Activated CD4-positive, CD25-positive, alpha-beta regulatory T cell (primary cell): ENCODE measurements around the gene SLC35B1.
"Not testable (repeated sequence)": the region's sequence is repeated elsewhere in the genome, so short reads cannot be mapped to it uniquely, and the experiment has no call there.

Experiments used
- DNase-seq, 4 experiments: peaks; one replicate each; lab custom pipeline; 2025; lab: John Stamatoyannopoulos, UW

Gene SLC35B1

DNA sequence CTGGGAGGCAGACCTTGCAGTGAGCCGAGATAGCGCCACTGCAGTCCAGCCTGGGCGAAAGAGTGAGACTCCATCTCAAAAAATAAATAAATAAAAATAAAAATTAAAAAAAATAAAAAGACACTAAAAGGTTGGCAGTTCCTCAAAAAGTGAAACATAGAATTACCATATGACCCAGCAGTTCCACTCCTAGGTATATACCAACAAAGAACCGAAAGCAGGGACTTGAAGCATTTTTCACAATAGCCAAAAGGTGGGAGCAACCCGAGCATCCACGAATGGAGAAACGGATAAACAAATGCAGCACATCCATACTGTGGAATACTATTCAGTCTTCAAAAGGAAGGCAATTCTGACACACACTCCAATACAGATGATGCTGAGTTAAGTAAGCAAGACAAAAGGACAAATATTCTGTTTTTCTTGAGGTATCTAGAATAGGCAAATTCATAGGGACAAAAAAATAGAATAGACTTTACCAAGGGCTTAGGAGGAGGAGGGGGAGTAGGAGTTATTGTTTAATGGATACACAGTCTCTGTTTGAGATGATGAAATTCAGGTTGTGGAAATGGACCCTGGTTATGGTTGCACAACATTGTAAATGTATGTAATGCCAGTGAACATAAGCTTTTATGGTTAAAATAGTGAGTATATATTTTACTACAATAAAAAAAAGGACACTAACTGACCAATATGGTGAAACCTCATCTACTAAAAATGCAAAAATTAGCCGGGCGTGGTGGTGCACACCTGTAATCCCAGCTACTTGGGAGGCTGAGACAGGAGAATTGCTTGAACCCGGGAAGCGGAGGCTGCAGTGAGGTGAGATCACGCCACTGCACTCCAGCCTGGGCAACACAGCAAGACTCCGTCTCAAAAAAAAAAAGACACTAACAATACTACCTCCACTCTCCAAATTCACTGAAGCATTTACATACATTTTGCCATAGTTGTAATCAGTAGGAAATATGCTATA lies 27.0 kb upstream of the SLC35B1 start:
- DNase-seq: no peak

DNA sequence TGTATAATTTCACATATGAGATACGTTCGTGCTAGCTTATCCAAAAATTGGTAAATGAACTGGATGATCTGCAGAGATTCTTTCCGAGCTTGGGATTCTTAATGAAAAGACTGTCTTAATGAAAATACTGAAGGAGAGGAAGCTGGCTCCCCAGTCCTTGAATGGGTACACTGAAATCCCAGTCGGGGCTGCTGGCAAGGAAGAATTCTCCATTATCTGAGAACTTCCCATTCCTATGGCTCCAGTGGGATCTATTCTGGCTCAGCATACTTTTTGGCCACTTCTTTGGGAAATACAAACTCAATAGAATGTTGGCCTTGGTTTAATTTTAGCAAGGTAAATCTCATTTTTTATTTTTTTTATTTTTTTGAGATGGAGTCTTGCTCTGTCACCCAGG lies 23.7 kb upstream of the SLC35B1 start:
- no peak for DNase-seq

DNA sequence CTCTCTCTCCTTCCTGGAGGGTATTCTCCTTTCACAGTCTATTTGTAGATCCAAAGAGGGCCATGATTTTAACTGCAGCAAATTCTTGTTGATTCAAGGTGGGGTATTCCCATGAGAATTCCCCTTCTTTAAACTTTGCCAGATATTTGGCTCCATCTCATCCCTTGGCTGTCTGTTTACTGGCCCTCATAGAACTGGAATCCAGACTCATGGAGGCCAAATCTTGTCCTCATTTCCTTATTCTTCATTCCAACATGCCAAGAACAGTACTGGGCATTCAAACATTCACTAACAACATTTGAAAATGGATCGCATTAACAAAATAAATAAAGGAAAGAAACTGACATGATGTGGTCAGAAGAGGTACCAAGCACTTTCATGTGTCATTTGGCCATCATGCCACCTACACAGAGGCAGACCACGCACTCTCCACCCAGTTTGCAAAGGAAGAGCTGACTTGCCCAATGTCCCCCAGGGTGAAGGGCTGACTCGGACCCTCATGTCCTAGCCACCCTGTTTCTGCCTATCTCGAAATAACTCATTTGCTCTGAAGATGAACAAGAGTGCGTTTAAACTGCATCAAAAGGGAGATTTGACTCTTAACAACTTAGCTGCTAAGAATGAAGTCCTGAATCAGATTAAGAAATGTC lies 23.1 kb upstream of the SLC35B1 start:
- no peak for DNase-seq

DNA sequence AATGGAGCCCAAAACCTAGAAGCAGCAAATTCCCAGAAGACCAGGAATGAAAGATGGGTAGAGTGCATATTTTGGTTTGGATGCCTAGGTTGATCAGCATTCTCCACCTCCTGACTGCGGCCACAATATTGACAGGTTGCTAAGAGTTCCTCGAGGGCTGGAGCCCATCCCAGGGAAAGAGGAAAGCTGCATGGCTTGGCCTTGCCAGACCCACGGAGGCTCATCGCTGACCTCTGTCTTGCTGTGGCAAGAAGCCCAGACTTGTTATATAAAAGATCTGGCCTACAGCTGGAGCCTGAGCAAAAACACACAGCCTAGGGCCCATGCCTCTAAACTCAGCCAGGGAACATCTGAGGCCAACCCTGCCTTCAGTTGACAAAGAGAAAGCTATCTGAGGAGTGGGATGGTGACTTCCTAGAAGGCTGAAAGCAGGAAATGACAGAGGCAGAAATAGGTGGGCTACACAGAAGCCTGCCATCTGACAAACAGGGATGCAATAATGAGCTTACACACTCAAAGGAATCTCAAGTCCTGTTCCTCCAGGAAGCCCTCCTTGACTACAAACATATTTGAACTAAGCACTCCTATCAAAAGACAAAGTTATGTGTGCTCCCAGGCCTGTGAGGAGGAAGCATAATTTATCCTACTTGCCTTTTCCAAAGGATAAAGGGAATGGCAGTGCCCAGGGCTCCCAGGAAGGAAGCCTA lies 22.5 kb upstream of the SLC35B1 start:
- no peak for DNase-seq

DNA sequence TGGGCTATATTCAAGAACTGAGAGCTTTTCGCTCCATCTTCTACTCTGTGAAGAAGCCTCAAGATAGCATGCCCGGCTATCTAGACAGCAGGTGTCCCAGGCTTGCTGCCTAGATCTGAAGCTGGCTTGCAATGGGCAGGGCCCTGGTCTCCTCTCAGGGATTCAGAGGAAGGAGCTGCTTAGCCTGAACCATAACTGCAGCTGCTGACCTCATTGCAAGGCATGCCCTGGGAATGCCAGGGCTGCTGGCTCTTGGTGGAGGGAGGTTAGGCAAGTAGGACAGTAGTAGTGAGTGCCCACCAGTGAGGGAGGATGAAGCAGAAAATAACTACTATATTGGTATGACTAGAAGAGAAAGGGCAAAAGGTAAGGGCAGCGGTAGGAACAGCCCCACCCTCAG lies 21.3 kb upstream of the SLC35B1 start:
- no peak for DNase-seq

DNA sequence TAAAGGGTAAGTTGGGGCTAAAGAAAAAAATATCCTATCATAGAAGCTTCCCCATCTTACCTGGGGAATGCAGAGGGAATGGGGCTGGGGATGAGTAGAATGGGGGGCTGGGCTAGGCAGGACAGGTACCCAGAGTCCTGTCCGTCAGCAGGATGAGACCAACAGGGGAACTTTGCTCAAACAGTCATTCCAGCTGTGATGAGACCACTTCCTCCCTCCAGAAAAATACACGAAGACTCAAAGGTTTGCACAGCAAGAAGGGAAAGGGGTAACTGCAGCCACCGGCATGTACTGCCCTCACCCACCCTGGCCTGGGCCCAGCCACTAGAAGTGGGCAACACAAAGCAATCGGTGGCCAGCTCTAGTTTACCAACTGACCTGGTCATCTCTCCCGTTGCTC lies 20.7 kb upstream of the SLC35B1 start:
- DNase-seq: no peak

DNA sequence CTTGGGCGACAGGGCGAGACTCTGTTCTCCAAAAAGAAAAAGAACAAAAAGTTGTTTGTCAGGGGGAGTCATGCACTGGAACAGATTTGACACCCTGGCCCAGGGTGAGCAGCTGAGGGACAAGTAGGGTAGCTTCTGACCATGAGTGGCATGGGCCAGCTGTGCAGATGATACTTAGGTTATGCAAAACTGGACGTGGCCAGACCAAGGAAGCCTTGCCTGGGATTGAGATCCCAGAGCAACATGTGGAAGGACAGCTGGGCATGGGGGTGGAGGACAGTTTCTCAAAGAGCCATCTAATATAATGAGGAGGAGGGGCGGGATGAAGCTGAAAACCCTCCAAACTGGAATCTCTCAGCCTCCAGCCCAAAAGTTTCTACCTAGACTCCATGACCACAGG lies 19.6 kb upstream of the SLC35B1 start:
- no peak for DNase-seq

DNA sequence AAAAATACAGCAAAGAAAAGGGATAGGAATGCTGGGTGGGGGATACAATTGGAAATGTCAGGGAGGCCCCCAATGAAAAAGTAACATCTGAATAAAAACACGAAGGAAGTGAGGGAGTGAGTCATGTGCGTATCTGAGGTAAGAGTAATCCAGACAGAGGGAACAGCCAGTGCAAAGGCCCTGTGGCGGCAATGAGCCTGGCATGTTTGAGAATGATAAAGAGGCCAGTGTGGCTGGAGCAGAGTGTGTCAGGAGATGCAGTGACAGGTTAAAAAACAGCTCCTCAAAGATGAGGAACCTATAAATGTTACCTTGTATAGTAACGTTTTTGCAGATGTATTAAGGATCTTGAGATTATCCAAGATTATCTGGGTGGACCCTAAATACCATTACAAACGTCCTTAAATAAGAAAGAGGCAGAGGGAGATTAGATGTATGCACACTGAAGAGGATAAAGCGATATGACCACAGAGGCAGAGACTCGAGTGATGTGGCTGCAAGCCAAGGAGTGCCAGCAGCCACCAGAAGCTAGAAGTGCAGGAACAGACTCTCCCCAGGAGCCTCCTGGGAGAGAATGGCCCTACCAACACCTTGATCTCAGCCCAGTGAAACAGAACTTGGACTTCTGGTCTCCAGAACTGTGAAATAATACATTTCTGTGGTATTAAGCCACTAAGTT lies 17.8 kb upstream of the SLC35B1 start:
- DNase-seq: no peak

DNA sequence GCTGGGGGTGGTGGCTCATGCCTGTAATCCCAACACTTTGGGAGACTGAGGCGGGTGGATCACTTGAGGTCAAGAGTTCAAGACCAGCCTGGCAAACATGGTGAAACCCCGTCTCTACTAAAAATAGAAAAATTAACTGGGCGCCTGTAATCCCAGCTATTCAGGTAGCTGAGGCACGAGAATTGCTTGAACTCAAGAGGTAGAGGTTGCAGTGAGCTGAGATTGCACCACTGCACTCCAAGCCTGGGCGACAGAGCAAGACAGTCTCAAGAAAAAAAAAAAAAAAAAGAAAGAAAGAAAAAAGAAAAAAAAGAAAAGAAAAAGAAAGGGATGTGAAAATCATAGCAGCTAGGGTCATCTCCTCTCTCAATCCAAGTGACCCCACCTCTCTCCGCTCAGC lies 16.8 kb upstream of the SLC35B1 start:
- not testable (repeated sequence) for DNase-seq

DNA sequence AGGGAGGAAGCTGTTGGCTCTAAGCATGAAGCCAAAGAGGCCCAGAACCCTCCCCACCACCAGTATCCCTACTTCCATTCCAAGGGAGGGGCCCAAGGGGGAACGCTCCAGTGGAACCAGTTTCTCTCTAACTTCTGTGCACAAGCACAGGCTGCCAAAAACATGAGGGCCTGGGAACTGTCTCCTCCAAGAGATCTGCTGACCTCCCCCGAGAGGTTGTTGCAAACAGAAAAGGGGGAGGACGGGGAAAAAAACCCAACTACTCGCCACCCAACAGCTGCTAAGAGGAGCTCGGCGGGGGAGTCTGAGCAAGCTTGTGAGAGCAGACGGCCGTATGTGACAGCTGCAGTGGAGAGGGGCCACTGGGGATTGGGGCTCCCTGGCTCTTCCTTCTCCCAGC lies 15.7 kb upstream of the SLC35B1 start:
- no peak for DNase-seq

DNA sequence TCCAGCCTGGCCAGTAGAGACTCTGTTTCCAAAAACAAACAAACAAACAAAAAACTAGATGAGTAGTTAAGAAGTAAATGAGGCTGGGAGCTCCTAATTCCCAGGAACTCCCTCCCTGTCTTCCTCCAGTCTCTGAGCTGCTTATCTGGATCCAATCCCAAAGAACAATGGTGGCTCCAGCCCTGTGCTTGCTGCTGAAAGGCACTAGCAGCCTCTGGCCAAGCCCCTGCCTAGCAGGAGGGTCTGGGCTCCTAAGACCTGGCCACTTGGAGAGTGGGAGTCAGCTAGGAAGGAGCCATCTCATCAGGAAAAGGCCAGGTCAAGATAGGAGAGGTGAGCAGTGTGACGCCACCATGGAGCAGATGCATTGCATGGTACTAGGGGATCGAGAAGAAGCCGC lies 14.3 kb upstream of the SLC35B1 start:
- DNase-seq: no peak

DNA sequence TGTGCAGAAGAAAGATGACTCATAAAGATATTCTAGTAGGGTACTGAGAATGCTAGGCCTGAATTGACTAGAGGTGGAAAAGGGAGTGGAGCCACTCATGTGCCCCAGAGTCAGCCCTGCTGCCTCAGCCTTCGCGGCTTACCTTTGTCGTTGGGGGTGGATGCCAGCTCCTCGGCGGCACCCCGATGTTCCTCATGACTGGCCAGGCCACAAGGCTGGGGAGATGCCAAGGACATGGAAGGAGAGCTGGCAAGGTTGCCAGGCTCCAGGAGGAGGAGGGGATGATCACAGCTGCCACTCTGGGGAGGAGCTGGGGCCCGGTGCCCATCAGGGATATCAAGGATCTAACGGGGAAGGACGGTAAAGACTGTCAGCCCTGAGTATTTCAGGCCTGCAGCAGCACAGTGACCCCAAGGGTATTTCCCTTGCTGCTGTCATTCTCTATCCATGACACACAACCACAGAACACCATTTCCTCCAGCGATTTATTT lies 9.7 kb upstream of the SLC35B1 start:
- no peak for DNase-seq

DNA sequence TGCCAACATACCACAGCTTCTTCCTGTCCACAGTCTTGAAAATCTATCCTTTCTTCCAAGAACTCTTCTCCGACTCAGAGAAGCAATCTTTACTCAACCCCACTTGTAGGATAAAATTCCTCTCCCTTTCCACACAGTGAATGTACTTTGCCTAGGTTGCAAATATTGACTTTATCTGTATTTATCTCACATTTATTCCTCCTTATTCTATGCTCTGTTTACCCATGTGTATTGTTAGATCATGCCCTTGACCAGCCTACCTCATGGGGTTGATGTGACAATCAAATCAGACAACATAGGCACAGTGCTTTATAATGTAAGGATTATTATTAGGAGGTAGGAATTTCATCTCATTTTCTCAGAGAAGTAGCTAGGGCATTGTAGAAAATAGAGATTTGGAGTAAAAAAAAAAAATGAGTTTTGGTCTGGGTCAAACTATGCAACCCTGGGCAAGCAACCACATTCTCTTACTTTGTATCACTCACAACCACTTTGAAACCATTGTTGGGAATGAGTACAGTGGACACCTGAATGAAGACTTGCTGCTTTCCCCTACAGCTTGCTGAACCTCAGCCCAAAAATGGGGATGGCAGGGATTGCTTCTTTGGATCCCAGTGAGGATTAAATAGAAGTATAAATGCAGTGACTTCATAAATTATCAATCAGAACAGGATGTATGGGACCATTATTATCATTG lies 9.1 kb upstream of the SLC35B1 start:
- DNase-seq: no peak

DNA sequence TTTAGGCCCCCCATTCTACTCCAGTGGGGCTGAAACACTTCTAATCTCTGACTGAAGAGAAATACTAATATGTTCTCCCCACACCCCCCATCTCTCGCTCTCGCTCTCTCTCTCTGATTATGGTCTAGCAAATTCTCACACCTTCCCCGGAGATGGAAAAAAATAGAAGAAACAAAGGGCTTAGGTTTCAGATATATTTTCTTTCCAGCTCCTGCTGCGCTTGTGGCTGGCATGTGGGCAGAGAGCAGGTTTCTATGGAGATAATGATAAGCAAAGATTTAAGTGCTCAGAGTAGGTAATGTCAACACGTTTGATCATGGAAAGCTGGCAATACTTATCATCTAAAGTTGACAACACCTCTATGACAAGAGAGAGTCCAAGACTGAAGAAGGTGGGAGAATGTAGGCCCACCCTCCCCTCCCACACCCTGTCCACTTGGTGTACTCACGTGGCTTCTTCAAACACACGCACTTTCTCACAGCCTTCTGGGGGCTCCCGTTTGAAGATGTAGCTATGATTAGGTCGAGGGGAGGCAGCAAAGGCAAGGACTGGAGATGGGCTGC lies 8.0 kb upstream of the SLC35B1 start:
- DNase-seq: no peak

DNA sequence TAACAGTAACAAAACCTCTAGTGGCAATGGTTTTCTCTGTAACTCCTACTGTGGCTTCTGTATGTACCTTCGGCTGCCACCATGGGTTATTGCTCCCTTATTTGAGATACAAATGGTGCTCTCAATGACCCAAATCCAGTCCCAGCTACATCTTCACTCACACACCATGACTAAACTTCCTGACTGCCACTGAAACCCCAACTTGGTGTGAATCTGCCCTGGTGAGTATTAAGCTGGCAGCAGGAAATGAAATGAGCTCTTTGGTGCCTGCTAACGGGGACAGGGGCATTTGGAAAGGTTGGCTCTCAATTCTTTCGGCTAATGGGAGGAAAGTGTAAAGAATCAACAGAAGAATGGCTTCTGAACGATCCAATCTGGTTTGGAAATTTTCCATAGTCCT lies 7.5 kb upstream of the SLC35B1 start:
- DNase-seq: no peak

DNA sequence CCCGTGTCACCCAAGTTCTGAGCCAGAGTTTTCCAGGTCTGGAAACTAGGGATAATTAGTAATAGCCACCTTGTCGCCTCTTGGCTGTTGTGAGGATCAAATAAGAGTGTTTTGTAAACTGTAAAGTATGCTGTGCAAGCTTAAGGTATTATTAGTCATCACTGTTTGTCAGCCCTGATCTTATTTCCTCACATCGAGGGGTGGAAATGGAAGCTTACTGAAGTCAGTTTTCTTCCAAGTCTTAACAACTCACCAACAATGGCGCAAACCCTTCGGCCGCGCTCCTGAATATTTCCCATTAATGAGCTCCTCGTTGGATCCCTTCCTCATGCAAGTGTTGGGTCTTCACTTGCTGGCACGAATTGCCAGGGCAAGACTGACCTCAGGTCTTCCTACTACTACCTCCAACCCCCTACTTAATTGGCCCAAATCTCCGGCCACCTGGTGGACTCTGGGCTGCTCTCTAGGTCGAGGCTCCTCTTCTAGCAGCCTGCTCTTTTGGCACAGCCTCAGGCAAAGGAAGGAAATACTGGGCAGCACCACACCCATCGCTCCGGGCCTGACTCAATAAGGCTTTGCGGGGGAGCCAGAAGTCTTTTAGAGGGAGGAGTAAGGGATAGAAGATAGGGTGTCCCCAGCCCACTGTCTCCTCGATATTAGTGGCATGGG lies 885 bp upstream of the SLC35B1 start:
- DNase-seq: no peak

DNA sequence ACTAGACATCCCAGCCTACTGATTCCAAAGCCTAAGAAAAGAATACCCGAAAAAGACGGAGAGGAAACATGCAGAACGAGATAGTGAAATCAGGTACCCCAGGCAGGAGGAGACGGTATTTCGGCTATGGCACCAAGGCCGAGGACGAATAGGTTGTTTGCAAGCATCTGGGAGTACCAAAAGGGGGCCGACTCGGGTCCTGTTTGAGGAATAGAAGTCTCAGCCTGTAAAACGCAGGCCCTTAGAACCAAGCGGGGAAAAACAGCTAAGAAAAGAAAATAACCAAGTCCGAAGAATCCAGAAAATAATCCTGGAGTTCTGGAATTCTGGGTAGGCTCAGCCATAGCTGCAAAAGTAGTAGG lies 537 bp downstream of the SLC35B1 start:
- no peak for DNase-seq

DNA sequence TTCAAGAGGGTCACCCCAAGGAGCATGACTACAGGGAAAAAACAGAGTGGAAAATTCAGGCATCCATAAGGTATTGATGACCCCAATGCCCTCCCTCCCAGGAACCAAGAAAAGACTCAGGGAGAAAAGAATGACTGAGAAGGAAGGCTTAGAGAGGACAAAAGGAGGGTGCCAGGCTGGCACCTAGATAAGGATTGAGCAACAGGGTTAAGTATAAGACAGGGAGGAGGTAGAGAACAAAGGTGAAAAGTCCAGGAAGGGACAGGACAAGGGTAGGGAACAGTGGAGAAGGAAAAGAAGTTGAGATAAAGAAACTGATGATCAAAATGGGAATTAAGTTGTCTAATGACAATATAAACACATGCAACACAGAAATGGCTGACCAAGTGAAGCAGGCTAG lies 2.5 kb downstream of the SLC35B1 start:
- no peak for DNase-seq

DNA sequence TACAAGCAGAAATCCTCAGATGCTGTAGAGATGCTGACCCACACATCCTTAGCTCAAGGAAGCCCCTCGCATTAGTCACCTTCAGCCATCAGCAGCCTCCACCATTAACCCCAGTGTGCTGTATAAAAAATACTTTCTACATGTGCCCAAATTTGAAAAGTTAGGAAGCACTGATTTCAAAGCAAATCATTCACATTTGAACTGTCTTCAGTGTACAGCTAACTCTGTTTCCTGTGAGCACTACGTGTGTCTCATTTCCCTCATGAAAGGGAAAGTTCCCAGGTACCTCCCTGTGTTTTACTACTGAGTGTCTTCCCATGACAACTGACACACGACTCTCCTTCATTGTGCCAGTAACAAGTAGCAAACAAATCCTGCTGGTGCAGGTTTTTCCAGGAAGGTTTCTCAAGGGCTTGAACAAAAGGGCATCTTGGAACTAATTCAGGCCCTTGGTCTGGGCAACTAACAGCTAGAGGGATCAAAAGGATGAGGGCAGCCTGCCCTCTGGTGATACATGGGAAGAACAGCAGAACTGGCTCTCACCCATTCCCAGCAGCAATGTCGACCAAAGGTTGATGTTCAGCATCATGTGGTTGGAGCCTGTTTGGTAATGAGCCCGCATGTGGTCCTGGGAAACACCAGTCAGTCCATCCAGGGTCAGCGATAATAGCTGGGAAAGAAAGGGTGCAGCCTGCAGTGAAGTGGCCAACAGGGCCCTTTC lies 4.0 kb downstream of the SLC35B1 start:
- DNase-seq: no peak

DNA sequence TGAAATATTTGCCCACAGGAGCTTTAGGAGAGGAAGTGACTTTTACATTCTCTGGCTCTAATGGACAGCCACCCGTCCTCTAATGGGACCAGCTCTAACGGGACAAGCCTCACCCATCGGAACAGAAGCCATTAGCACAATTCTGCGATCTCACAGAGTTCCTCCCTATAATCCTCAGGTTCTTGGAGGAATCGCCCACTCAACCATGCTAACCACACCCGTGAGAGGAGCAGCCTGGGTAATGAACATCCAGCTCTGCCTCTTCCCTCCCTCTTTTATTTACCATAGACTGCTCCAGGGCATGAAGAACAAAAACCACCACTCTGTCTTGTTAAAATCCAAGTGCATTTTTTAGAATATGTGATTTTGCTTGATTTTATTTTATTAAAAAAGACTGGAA lies 6.8 kb downstream of the SLC35B1 start:
- no peak for DNase-seq
